Activated CD4-positive, CD25-positive, alpha-beta regulatory T cell (primary cell): ENCODE results near the gene BCAS1.

Source experiments
- DNase-seq, 4 experiments: peaks; one replicate each; lab custom pipeline; 2025; lab: John Stamatoyannopoulos, UW

The BCAS1 gene

DNA sequence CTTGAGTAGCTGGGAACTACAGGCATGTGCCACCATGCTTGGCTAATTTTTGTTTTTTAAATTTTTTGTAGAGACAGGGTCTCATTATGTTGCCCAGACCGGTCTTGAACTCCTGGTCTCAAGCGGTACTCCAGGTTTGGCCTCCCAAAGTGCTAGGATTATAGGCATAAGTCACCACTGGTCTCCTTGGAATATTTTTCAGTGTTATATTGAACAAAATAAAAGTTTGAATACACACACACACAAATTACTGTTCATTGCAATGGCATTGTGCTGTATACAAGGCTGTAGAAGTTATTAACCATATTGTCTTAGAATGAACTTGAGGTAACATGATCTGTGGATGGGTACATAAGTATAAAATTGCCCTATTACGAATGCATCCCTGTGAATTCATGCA lies 166.1 kb downstream of the BCAS1 start:
- no peak for DNase-seq

DNA sequence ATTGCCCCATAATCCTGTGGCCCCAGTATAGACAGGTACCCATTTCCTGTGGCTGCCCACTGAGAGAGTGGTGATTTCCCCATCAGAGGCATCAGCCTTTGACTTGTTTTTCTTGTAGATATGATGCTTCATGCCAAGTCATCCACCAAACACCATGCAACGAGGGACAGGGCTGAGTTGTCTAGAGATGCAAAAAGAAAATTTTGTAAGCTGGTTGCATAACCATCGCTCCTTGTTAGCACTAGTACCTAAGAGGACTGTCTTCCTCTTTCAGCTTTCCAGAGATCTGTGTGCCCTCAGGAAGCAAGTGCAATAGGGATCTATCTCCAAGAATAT lies 166.8 kb downstream of the BCAS1 start:
- DNase-seq = no peak

DNA sequence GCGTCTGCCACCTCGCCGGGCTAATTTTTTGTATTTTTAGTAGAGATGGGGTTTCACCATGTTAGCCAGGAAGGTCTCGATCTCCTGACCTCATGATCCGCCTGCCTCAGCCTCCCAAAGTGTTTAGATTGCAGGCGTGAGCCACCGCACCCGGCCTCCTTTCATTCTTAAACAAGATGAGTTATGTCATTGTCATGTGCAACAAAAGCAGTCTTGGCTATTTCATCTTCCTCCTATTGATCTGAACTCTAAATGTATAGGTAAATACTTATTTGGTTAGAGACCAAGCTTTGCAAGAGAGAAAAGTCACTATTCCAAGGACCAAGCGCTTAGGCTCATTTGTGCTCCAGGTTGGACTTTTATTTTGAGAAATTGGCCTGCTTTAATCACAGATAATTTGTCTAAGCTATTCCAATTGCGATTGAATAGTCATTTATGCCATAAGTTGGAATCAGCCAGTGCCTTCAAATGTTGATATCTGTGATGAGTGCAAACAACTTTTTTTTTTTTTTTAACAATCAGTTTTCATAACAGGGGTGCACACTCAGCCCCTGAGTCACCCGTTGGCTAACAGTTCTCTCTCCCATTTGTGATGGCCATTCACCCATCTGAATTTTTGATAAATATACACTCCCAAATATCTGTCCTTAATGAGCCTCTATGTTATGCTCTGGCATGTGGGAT lies 167.3 kb downstream of the BCAS1 start:
- no peak for DNase-seq

GRCh38 chr20:53901497-53902096 lies 168.8 kb downstream of the BCAS1 start:
- no peak for DNase-seq

DNA sequence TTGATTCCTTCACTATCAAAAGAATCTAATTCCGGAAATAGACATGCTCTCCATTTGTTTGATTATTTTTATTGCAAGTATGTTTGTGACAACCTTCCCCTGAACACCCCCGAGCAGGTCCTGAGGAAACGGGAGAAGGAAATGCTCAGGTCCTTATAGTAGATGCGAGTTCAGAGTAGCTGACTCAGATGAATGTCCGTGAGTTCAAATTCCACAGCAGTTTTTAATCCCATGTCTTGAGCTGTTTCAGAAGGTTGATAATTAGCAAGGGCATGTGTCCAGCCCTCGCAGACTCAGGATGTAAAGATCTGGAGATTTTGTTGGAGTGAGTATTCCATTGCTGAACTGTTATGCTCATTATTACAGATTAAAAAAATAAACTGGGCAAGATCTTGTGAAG lies 169.3 kb downstream of the BCAS1 start:
- DNase-seq = no peak

GRCh38 chr20:53900380-53900999 lies 169.9 kb downstream of the BCAS1 start:
- DNase-seq = no peak

DNA sequence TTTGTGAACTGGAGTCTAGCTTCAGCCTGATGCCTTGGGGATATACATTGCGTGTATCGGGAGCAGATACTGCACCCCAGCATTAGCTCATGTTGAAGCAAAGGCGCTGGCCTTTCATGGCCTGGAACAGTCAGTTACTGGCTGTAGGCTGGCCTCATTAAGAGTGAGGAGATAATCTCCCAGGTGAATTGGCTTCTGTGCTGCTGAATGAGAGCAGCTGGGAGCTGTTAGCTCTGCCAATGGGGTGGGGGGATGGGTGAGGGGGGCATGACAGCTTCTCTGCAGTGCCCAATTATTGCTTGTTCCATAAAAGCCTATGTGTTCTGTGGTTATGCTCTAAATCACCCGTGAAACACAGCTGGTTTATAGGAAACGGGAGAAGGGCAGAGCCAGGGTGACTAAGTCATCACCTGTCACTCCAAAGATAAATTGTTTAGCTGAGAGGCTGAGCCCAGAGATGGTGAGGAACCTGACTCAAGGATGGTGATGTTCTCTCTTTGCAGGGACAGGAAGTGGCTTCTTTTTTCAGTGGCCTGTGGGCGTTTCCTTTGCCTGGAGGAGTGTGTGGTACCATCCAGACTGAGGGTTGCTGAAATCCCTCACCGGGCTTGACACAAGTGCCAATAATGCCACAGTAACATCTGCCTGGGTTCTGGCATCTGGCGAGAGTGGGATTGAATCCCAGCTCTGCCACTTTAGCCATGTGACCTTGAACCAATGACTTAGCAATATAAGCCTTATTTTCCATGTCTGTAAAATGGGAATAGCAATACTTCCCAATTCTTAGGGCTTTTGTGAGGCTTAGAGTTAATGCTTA lies 170.8 kb downstream of the BCAS1 start:
- DNase-seq = peak in 3 of 4 experiments; percentile 14 to 29 (median 24)

- DNase-seq = no peak
Observed at GRCh38 chr20:53898556-53898931, 171.8 kb downstream of the BCAS1 start.

GRCh38 chr20:53897884-53898555 lies 172.4 kb downstream of the BCAS1 start:
- DNase-seq = no peak

- DNase-seq = no peak
Observed at GRCh38 chr20:53896647-53897046, 173.7 kb downstream of the BCAS1 start.

- DNase-seq = no peak
Observed at GRCh38 chr20:53896041-53896440, 174.4 kb downstream of the BCAS1 start.

- DNase-seq = no peak
Observed at GRCh38 chr20:53895385-53895755, 175.0 kb downstream of the BCAS1 start.

- no peak for DNase-seq
Observed at GRCh38 chr20:53894707-53895384, 175.5 kb downstream of the BCAS1 start.
